ENCODE measurements around the gene KRT7.

Gene KRT7

DNA sequence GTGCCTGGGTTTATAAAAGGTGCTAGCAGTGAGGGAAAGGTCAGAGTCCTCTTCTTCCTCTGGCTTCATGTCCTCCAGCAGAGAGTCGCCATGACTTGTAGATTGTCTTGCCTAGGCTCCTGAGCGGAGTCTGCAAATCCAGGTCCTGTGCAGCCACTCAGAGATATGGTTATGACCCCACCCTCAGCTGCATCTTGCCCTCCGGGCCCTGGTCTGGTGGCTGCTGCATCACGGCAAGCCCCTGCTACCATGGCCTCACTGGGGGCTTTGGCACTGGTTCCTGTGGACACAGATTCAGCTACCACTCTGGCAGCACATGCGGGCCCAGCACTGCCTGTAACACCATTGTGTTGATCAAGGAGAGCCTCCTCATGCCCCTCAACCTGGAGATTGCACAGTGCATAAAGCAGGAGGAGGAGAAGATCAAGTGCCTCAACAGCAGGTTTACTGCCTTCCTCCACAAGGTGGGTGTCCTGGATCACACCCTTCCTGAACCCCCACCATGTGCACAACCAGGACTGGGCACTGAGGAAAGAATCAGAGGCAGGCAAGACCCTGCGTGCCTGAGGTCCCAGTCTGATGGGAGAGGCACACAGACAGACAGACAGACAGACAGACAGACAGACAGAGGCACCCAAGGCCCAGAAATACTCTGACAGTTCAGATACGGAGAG lies 30.9 kb downstream of the KRT7 start:
- H3K27ac ChIP-seq = no peak overlapping the region
- no peaks in the 10 kb centered on the region for H3K36me3 ChIP-seq
- DNase-seq = no peak
- H3K4me3 ChIP-seq (ENCODE audit: low read depth, low read length) = no peak overlapping the region
- peaks cover 14% of the 10 kb centered on the region for H3K9me3 ChIP-seq (ENCODE audit: severe bottlenecking)
- H3K27me3 ChIP-seq (ENCODE audit: insufficient read depth, low read depth, severe bottlenecking) = peaks cover 68% of the 10 kb centered on the region
- no peak for TF ChIP-seq CTCF (IDR thresholded peaks at IDR 0.05; ENCODE audit: low read depth, low read length)

DNA sequence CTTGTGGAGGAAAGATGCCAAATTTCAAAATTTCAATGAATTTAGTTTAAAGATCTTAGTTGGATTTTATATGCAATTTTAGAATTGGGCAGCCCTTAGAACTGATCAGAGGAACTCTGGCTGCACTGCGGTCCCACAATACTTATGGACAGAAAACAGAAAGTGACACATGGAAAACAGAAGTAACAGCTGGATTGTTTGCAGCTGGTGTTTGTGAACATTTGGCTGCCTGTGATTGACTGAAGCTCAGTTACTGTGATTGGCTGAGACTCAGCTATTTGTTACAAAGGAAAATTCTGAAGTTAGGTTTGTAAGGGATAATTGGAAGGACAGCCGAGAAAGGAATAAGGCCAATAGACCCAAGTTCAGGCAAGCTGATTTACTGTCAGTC lies 31.4 kb downstream of the KRT7 start:
- H3K4me3 ChIP-seq (ENCODE audit: low read depth, low read length) = no peak overlapping the region
- no peaks in the 10 kb centered on the region for H3K36me3 ChIP-seq
- peaks cover 63% of the 10 kb centered on the region for H3K27me3 ChIP-seq (ENCODE audit: insufficient read depth, low read depth, severe bottlenecking)
- H3K27ac ChIP-seq = no peak overlapping the region
- H3K9me3 ChIP-seq (ENCODE audit: severe bottlenecking) = peaks cover 14% of the 10 kb centered on the region
- TF ChIP-seq CTCF (IDR thresholded peaks at IDR 0.05; ENCODE audit: low read depth, low read length) = no peak
- DNase-seq = no peak

DNA sequence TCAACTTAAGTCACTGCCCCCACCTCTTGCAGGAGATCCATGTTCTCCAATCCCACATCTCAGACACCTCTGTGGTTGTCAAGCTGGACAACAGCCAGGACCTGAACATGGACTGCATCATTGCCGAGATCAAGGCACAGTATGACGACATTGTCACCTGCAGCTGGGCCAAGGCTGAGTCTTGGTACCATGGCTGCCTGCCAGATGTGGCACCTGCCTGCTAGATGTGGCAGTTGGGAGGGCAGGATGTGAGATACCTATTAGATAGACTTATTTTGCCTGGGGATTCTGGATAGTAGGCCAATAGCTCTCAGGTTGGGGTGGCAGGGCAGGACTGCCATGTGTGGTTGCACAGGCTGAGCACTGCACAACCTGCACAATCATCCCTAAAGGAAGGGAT lies 33.5 kb downstream of the KRT7 start:
- H3K9me3 ChIP-seq (ENCODE audit: severe bottlenecking) = peaks cover 14% of the 10 kb centered on the region
- peaks cover 42% of the 10 kb centered on the region for H3K27me3 ChIP-seq (ENCODE audit: insufficient read depth, low read depth, severe bottlenecking)
- DNase-seq = no peak
- TF ChIP-seq CTCF (IDR thresholded peaks at IDR 0.05; ENCODE audit: low read depth, low read length) = no peak
- no peaks in the 10 kb centered on the region for H3K36me3 ChIP-seq
- no peak overlapping the region for H3K27ac ChIP-seq
- H3K4me3 ChIP-seq (ENCODE audit: low read depth, low read length) = no peak overlapping the region

- peaks cover 37% of the 10 kb centered on the region for H3K27me3 ChIP-seq (ENCODE audit: insufficient read depth, low read depth, severe bottlenecking)
- no peaks in the 10 kb centered on the region for H3K36me3 ChIP-seq
- H3K9me3 ChIP-seq (ENCODE audit: severe bottlenecking) = peaks cover 13% of the 10 kb centered on the region
- no peak overlapping the region for H3K4me3 ChIP-seq (ENCODE audit: low read depth, low read length)
- no peak overlapping the region for H3K27ac ChIP-seq
- no peak for DNase-seq
- TF ChIP-seq CTCF (IDR thresholded peaks at IDR 0.05; ENCODE audit: low read depth, low read length) = no peak
These were observed 34.2 kb downstream of the KRT7 start for GRCh38 chr12:52267266-52267665.

GRCh38 chr12:52267699-52268098 lies 34.7 kb downstream of the KRT7 start:
- no peak overlapping the region for H3K27ac ChIP-seq
- no peak for DNase-seq
- H3K36me3 ChIP-seq = no peaks in the 10 kb centered on the region
- H3K4me3 ChIP-seq (ENCODE audit: low read depth, low read length) = no peak overlapping the region
- H3K9me3 ChIP-seq (ENCODE audit: severe bottlenecking) = peaks cover 8% of the 10 kb centered on the region
- peaks cover 32% of the 10 kb centered on the region for H3K27me3 ChIP-seq (ENCODE audit: insufficient read depth, low read depth, severe bottlenecking)
- no peak for TF ChIP-seq CTCF (IDR thresholded peaks at IDR 0.05; ENCODE audit: low read depth, low read length)

- Histone ChIP-seq H3K27me3 (ENCODE audit: insufficient read depth, low read depth, severe bottlenecking) (peaks cover 27% of the 10 kb centered on the region), H3K27ac (no peak overlapping the region), H3K4me3 (ENCODE audit: low read depth, low read length) (no peak overlapping the region), H3K9me3 (ENCODE audit: severe bottlenecking) (peaks cover 3% of the 10 kb centered on the region), H3K36me3 (no peaks in the 10 kb centered on the region)
- no peak for TF ChIP-seq CTCF (IDR thresholded peaks at IDR 0.05; ENCODE audit: low read depth, low read length)
- no peak for DNase-seq
These were observed 35.2 kb downstream of the KRT7 start for GRCh38 chr12:52268212-52268611.
